ENCODE results near the gene TNPO2.

GRCh38 chr19:12695514-12695913 lies 28.2 kb downstream of the TNPO2 start:
- TF ChIP-seq EP300 (IDR thresholded peaks at IDR 0.05), result no peak
- TF ChIP-seq, protein P1, sequence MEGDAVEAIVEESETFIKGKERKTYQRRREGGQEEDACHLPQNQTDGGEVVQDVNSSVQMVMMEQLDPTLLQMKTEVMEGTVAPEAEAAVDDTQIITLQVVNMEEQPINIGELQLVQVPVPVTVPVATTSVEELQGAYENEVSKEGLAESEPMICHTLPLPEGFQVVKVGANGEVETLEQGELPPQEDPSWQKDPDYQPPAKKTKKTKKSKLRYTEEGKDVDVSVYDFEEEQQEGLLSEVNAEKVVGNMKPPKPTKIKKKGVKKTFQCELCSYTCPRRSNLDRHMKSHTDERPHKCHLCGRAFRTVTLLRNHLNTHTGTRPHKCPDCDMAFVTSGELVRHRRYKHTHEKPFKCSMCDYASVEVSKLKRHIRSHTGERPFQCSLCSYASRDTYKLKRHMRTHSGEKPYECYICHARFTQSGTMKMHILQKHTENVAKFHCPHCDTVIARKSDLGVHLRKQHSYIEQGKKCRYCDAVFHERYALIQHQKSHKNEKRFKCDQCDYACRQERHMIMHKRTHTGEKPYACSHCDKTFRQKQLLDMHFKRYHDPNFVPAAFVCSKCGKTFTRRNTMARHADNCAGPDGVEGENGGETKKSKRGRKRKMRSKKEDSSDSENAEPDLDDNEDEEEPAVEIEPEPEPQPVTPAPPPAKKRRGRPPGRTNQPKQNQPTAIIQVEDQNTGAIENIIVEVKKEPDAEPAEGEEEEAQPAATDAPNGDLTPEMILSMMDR (IDR thresholded peaks at IDR 0.05), result no peak

All from tibial nerve (tissue), 4 donors.